IMR-90 (cell line): ENCODE measurements around the gene PGLYRP2. TPM values are rescaled to one million over a fixed set of nuclear protein-coding genes. Genes with fewer than 3 reads are reported as not detected.

Experiments
- ATAC-seq: fragments of 200-7000 bp; cut with Tn5 transposase; 2 replicates; pipeline ENCODE4 v1.9.1; 2020; ENCODE audit warnings: low read depth, mild to moderate bottlenecking, moderate library complexity
- BruUV-seq: library from RNA; stranded (reverse); fragments of 400-500 nt; replicated peaks from 2 replicates; lab custom pipeline; 2021; lab: Mats Ljungman, UMichigan
- CTCF ChIA-PET: fragments of 300-600 bp; formaldehyde crosslinking; extraction: SDS; loops from one replicate; lab custom pipeline; 2021; ENCODE audit warnings: antibody characterized with exemption; lab: Yijun Ruan, JAX
- POLR2A ChIA-PET: fragments of 300-600 bp; sonication (Branson Sonifier 250); formaldehyde crosslinking; loops from one replicate; lab custom pipeline; 2022; ENCODE audit warnings: antibody characterized with exemption; ENCODE audit not compliant: unreplicated experiment; lab: Charles Lee
- DNase-seq: peaks from one replicate; pipeline ENCODE4 v3.0.0; 2013
- H2AFZ ChIP-seq: replicated peaks from 2 replicates; pipeline ENCODE3; 2013; ENCODE audit warnings: low read length, mild to moderate bottlenecking; ENCODE audit not compliant: poor library complexity
- H2AK5ac ChIP-seq: 2 replicates; pipeline ENCODE4 v1.6.1; 2013; ENCODE audit warnings: low read depth, low read length, inconsistent platforms
- H2AK9ac ChIP-seq: replicated peaks from 2 replicates; pipeline ENCODE3; 2013; ENCODE audit warnings: mild to moderate bottlenecking, low read depth, low read length, moderate library complexity; ENCODE audit not compliant: poor library complexity
- H2BK120ac ChIP-seq: 2 replicates; pipeline ENCODE4 v1.6.1; 2013; ENCODE audit warnings: low read depth, low read length, inconsistent platforms
- H2BK15ac ChIP-seq: 3 replicates; pipeline ENCODE4 v1.6.1; 2013; ENCODE audit warnings: low read depth, low read length, inconsistent platforms
- H2BK20ac ChIP-seq: 2 replicates; pipeline ENCODE4 v1.6.1; 2013; ENCODE audit warnings: low read depth, mild to moderate bottlenecking, inconsistent platforms, low read length, moderate library complexity
- H2BK5ac ChIP-seq: 2 replicates; pipeline ENCODE4 v1.6.1; 2013; ENCODE audit warnings: mild to moderate bottlenecking, low read depth, low read length, inconsistent platforms; ENCODE audit not compliant: poor library complexity, severe bottlenecking
- H3K14ac ChIP-seq: replicated peaks from 2 replicates; pipeline ENCODE4 v1.6.1; 2013; ENCODE audit warnings: low read depth, low read length, inconsistent platforms
- H3K18ac ChIP-seq: 2 replicates; pipeline ENCODE4 v1.6.1; 2013; ENCODE audit warnings: low read depth, low read length, control low read depth
- H3K23ac ChIP-seq: 2 replicates; pipeline ENCODE4 v1.6.1; 2013; ENCODE audit warnings: low read depth, low read length, inconsistent platforms
- H3K27ac ChIP-seq: 2 replicates; pipeline ENCODE4 v1.5.1; 2013; ENCODE audit warnings: mild to moderate bottlenecking, control low read depth, low read length; ENCODE audit not compliant: insufficient read depth
- H3K27me3 ChIP-seq: 2 replicates; pipeline ENCODE4 v1.6.1; 2013; ENCODE audit warnings: low read length; ENCODE audit not compliant: control insufficient read depth, insufficient read depth
- H3K36me3 ChIP-seq: 2 replicates; pipeline ENCODE4 v1.6.1; 2013; ENCODE audit warnings: low read length, mixed read lengths; ENCODE audit not compliant: control insufficient read depth, insufficient read depth
- H3K4ac ChIP-seq: 2 replicates; pipeline ENCODE4 v1.6.1; 2013; ENCODE audit warnings: low read depth, low read length, inconsistent platforms
- H3K4me1 ChIP-seq: 2 replicates; pipeline ENCODE4 v1.6.1; 2013; ENCODE audit warnings: low read length, mixed read lengths; ENCODE audit not compliant: control insufficient read depth, insufficient read depth
- H3K4me2 ChIP-seq: 2 replicates; pipeline ENCODE4 v1.6.1; 2013; ENCODE audit warnings: low read depth, mild to moderate bottlenecking, control low read depth, low read length, moderate library complexity
- H3K4me3 ChIP-seq: 2 replicates; pipeline ENCODE4 v1.5.1; 2013; ENCODE audit warnings: low read depth, mild to moderate bottlenecking, control low read depth, low read length, moderate library complexity; ENCODE audit not compliant: insufficient read depth
- H3K56ac ChIP-seq: 2 replicates; pipeline ENCODE4 v1.6.1; 2013; ENCODE audit warnings: low read length, inconsistent platforms; ENCODE audit not compliant: insufficient read depth; ENCODE audit errors: extremely low read depth
- H3K79me1 ChIP-seq, 2 experiments: 2 replicates each; pipeline ENCODE4 v1.6.1; 2013; ENCODE audit warnings: low read length in 2 of 2, inconsistent platforms in 1 of 2, low read depth in 1 of 2
- H3K9ac ChIP-seq: 2 replicates; pipeline ENCODE4 v1.6.1; 2013; ENCODE audit warnings: low read depth, low read length, control low read depth
- H3K9me1 ChIP-seq: 2 replicates; pipeline ENCODE4 v1.6.1; 2013; ENCODE audit warnings: low read length, inconsistent platforms; ENCODE audit not compliant: insufficient read depth
- H3K9me3 ChIP-seq: 2 replicates; pipeline ENCODE4 v1.6.1; 2013; ENCODE audit warnings: low read length; ENCODE audit not compliant: control insufficient read depth, insufficient read depth
- H4K20me1 ChIP-seq: 2 replicates; pipeline ENCODE4 v1.6.1; 2013; ENCODE audit warnings: low read length, inconsistent platforms; ENCODE audit not compliant: insufficient read depth
- H4K5ac ChIP-seq: 2 replicates; pipeline ENCODE4 v1.6.1; 2013; ENCODE audit warnings: mild to moderate bottlenecking, low read depth, low read length, control low read depth
- H4K8ac ChIP-seq, 2 experiments: 2 replicates each; pipeline ENCODE4 v1.6.1; 2013; ENCODE audit warnings: low read depth in 2 of 2, low read length in 2 of 2, control low read depth in 1 of 2, inconsistent platforms in 1 of 2
- H4K91ac ChIP-seq: 2 replicates; pipeline ENCODE4 v1.6.1; 2013; ENCODE audit warnings: low read depth, low read length, inconsistent platforms; ENCODE audit not compliant: insufficient read depth
- BHLHE40 ChIP-seq: fragments of 150-350 bp; IDR thresholded peaks from 2 replicates; pipeline ENCODE4 v1.6.1; 2016; ENCODE audit warnings: mild to moderate bottlenecking, low read depth, low read length
- CEBPB ChIP-seq: IDR thresholded peaks from 2 replicates; pipeline ENCODE4 v1.6.1; 2012; ENCODE audit warnings: low read depth, low read length, improper control_type of control experiment
- CHD1 ChIP-seq: IDR thresholded peaks from 2 replicates; pipeline ENCODE4 v1.6.1; 2012; ENCODE audit warnings: low read depth, low read length, improper control_type of control experiment
- CTCF ChIP-seq: conservative IDR thresholded peaks from 2 replicates; pipeline ENCODE4 v1.5.1; 2012; ENCODE audit warnings: mild to moderate bottlenecking, low read depth, low read length, improper control_type of control experiment
- ELK1 ChIP-seq: fragments of 150-350 bp; IDR thresholded peaks from 2 replicates; pipeline ENCODE4 v1.6.1; 2016; ENCODE audit warnings: low read depth, mild to moderate bottlenecking, low read length, moderate library complexity, borderline replicate concordance
- MAFK ChIP-seq: IDR thresholded peaks from 2 replicates; pipeline ENCODE4 v1.6.1; 2012; ENCODE audit warnings: low read depth, low read length, improper control_type of control experiment
- MAZ ChIP-seq: IDR thresholded peaks from 2 replicates; pipeline ENCODE4 v1.6.1; 2012; ENCODE audit warnings: low read depth, mild to moderate bottlenecking, low read length, improper control_type of control experiment, moderate library complexity, borderline replicate concordance
- MXI1 ChIP-seq: IDR thresholded peaks from 2 replicates; pipeline ENCODE4 v1.6.1; 2012; ENCODE audit warnings: low read depth, mild to moderate bottlenecking, low read length, moderate library complexity, borderline replicate concordance
- NFE2L2 ChIP-seq: fragments of 150-350 bp; IDR thresholded peaks from 2 replicates; pipeline ENCODE4 v1.6.1; 2016; ENCODE audit warnings: low read depth, mild to moderate bottlenecking, low read length
- POLR2A ChIP-seq: IDR thresholded peaks from 2 replicates; pipeline ENCODE4 v1.6.1; 2012; ENCODE audit warnings: mild to moderate bottlenecking, low read depth, low read length
- RAD21 ChIP-seq: IDR thresholded peaks from 2 replicates; pipeline ENCODE4 v1.6.1; 2012; ENCODE audit warnings: low read length, improper control_type of control experiment
- RCOR1 ChIP-seq: IDR thresholded peaks from 2 replicates; pipeline ENCODE4 v1.6.1; 2012; ENCODE audit warnings: mild to moderate bottlenecking, low read length, improper control_type of control experiment; ENCODE audit not compliant: insufficient replicate concordance
- RFX5 ChIP-seq: IDR thresholded peaks from 2 replicates; pipeline ENCODE4 v1.8.0; 2012; ENCODE audit warnings: low read depth, mild to moderate bottlenecking, low read length, moderate library complexity
- SMC3 ChIP-seq: fragments of 150-350 bp; IDR thresholded peaks from 2 replicates; pipeline ENCODE4 v1.6.1; 2016; ENCODE audit warnings: low read depth, mild to moderate bottlenecking, antibody characterized with exemption, low read length, moderate library complexity
- USF2 ChIP-seq: fragments of 150-350 bp; IDR thresholded peaks from 2 replicates; pipeline ENCODE4 v1.6.1; 2017; ENCODE audit warnings: mild to moderate bottlenecking, antibody characterized with exemption, low read length, low read depth
- WGBS, 2 experiments: methylation state at CpG; one replicate each; pipeline versions ENCODE4 v1.1.5 to v1.1.7; 2013; ENCODE audit warnings: missing lambda C conversion rate in 2 of 2; ENCODE audit not compliant: insufficient read length in 1 of 2; ENCODE audit errors: extremely low coverage in 2 of 2; 5-methylcytosine and 5-hydroxymethylcytosine counted together
- dilution Hi-C: fragments of 300-500 bp; cut with HindIII; formaldehyde crosslinking; loops from one replicate; pipeline ENCODE4 v1.14.3; 2018; ENCODE audit warnings: low sequenced_read_pairs; ENCODE audit not compliant: unreplicated experiment
- in situ Hi-C: fragments of 300-500 bp; cut with MboI; formaldehyde crosslinking; loops from 3 replicates; pipeline ENCODE4 v1.14.3; 2019; ENCODE audit warnings: low sequenced_read_pairs, inconsistent platforms, mixed read lengths
- intact Hi-C: fragments of 100-400 bp; cut with micrococcal nuclease; formaldehyde crosslinking; loops from 2 replicates; pipeline ENCODE4 v1.10.0; 2022
- polyA plus RNA-seq, 3 experiments: library from polyadenylated mRNA; depleted of rRNA; stranded (reverse); fragments of >200 nt; gene quantifications; 2 replicates each; pipeline ENCODE4 v1.2.3, GENCODE V29; 2012; ENCODE audit warnings: low replicate concordance in 1 of 3
- total RNA-seq: library from RNA; depleted of rRNA; stranded (reverse); fragments of >200 nt; gene quantifications from 2 replicates; pipeline ENCODE4 v1.2.3, GENCODE V29; 2012

The PGLYRP2 gene
- total and polyA plus RNA-seq, 2 of the 4 experiments (the other 2 are of a cell fraction) = not detected

- no peak overlapping the region for H3K23ac ChIP-seq
- in situ Hi-C loops (no loop called here), dilution Hi-C loops (no loop called here), intact Hi-C loops (no loop called here)
- H3K27me3 ChIP-seq = no peaks in the 10 kb centered on the region
- 100% methylated on average over 1 of the region's 4 CpGs; no CpG with 5 or more reads in 1 of the 2 experiments for WGBS, 2 experiments
- no peak overlapping the region for H3K4ac ChIP-seq
- H4K5ac ChIP-seq = no peak overlapping the region
- no peak for TF ChIP-seq NFE2L2
- TF ChIP-seq CEBPB = no peak
- TF ChIP-seq USF2 = no peak
- TF ChIP-seq CTCF = no peak
- no peak for TF ChIP-seq MAZ
- no peak for TF ChIP-seq RAD21
- TF ChIP-seq ELK1 = no peak
- TF ChIP-seq RFX5 = no peak
- TF ChIP-seq SMC3 = no peak
- no peak for TF ChIP-seq RCOR1
- no peak for TF ChIP-seq MXI1
- no peak for TF ChIP-seq MAFK
- no peak for TF ChIP-seq CHD1
- no peak for TF ChIP-seq BHLHE40
- TF ChIP-seq POLR2A = no peak
- no peaks in the 10 kb centered on the region for H3K9me3 ChIP-seq
- H2BK5ac ChIP-seq = no peak overlapping the region
- ATAC-seq (no peak), DNase-seq (no peak)
- H4K91ac ChIP-seq = no peak overlapping the region
- ChIA-PET POLR2A (no interaction called here), CTCF (interaction anchor here (0.6 to 0.7 kb wide), 2 partner anchors 24 to 333 kb away, joined by 3 to 4 read pairs; no protein-coding TSS in a partner anchor)
- no peak overlapping the region for H3K4me2 ChIP-seq
- no peak overlapping the region for H2AK5ac ChIP-seq
- no peak overlapping the region for H3K27ac ChIP-seq
- H3K18ac ChIP-seq = no peak overlapping the region
- no TSS peak for BruUV-seq
- no peak overlapping the region for H3K4me3 ChIP-seq
- no peak overlapping the region for H2BK120ac ChIP-seq
- H2BK20ac ChIP-seq = no peak overlapping the region
- H3K14ac ChIP-seq = no peak overlapping the region
- no peaks in the 10 kb centered on the region for H3K9me1 ChIP-seq
- H4K8ac ChIP-seq = no peak overlapping the region
- no peaks in the 10 kb centered on the region for H3K4me1 ChIP-seq
- H3K36me3 ChIP-seq = no peaks in the 10 kb centered on the region
- H3K9ac ChIP-seq = no peak overlapping the region
- H3K79me1 ChIP-seq = no peaks in the 10 kb centered on the region
- no peak overlapping the region for H2BK15ac ChIP-seq
- H2AK9ac ChIP-seq = no peak overlapping the region
- H4K20me1 ChIP-seq = no peaks in the 10 kb centered on the region
- no peak overlapping the region for H2AFZ ChIP-seq
- no peak overlapping the region for H3K56ac ChIP-seq
Measured at GRCh38 chr19:15487038-15487437, 7.7 kb upstream of the PGLYRP2 start.
